Activated naive CD4-positive, alpha-beta T cell treated with anti-CD3 and anti-CD28 coated beads, Interleukin-2, amount 50 U/mL, for 16 hours (primary cell): ENCODE measurements around the gene SDR42E1.
"Not testable (repeated sequence)": the region's sequence is repeated elsewhere in the genome, so short reads cannot be mapped to it uniquely, and the experiment has no call there.

Experiments used
- DNase-seq: peaks from one replicate; pipeline ENCODE4 v3.0.0-alpha.2; 2020

SDR42E1 gene

DNA sequence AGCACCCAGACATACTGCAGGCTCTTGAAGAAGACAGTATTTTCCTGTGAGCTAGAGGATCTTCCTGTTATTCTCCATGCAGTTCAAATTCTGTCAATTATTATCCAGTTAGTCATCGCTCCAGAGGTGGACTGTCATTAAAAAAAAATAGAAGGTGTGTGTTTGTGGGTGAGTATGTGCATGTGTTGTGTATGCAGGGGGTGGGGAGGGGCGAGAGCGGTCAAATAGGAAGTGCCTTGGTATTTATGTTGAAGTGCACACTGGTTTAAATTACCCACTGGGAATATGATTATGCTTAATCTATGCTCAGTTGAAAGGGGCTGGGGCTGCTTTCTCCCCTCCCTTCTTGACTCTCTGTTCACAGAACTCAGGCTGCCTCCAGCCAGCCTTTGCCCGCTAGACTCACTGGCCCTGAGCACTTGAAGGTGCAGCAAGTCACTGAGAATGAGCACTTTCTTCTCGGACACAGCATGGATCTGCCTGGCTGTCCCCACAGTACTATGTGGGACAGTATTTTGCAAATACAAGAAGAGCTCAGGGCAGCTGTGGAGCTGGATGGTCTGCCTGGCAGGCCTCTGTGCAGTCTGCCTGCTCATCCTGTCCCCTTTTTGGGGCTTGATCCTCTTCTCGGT is 23.8 kb upstream of the SDR42E1 start, which contains the start of gene HSD17B2:
Gene HSD17B2, plus strand, starts transcription at position 273 of the 632 bp plus-strand sequence. Its CDS starts 172 bp downstream, at position 445.
- no peak for DNase-seq

DNA sequence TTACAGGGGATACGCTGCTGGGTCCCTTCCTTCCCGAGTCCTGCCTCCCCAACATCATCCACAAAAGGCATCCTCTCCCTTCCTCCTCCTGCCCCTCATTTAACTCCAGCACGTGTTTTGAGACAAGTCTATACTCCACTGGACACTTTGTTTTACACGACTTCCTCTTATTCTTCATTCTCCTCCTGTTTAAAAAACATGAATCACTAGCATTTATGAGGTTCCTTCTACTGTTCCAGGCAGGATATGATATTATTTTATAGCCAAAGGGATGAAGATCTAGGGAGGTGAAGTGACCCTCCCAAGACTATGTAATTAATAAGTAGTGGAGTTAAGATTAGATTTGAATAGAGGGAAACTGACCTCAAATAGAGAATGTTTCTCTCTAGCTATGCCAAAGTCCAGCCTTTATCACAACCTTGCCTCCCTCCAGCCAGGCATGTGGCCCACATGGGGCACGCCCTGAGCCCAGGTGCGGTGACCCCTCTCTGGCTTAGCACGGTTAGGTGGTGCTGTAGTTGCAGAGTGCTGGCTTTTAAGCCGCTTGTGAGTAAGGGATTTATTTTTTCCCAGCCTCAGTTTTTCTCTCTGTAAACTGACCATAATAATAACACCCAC is 22.5 kb upstream of the SDR42E1 start:
- no peak for DNase-seq

DNA sequence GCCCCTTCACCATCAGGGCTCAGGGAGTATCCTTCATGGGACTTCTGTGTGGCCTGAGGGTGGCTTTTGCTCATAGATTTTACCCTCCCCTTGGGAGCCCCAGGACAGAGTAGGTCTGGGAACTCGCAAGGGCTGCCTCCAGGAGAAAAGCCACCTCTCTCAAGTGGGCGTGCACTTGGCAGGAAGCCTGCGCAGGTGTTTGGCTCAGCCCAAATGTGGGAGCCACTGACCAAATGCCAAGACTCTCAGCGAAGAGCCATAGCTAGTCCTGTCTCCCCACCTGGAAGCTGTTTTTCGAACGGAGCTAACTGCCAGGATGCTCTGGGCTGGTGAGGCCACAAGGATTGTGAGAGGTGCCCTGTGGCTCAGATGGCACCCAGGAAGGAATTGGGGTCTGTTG is 21.7 kb upstream of the SDR42E1 start:
- DNase-seq: no peak

DNA sequence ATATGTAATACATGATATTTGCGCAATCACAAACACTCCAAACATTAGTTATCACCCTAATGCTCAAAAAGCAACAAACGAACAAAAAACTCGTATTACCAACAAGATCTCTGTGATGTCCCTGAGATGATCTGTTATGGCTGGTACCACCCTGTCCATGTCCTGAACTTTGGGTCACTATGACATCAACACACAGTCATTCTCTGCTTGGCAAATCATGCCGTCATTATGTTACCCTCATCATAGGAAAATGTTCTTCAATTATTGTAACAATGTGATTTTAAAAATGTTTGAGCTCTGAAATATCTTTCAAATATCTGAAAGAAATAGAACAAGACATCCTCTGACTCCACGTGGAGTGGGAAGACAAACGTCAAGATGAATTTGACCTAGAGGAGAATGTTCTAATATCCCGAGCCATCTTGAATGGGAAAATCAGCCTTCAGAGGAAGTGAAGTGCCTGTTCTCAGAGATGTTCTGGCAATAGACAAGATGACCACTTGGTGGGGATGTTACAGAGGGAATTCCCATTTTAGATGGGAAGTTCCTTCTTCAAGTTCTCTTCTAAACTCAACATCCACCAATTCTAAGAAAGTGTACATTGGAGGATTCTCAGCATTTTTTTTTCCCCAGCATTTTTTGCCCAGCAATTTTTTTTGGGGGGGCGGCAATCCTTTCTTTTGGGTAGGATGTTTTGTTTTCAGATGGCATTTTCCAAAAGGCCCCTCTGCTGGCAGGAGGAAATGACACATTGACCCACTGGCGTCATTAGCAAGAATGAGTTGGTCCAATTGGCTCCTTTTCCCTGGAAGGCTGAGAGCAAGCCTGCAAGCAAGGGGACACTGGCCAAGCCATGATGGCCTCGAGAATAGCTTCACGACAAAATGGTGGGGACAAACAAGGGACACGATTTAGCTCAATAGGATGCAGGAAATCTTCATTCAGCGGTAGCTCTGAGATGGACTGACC is 20.1 kb upstream of the SDR42E1 start:
- DNase-seq: no peak

DNA sequence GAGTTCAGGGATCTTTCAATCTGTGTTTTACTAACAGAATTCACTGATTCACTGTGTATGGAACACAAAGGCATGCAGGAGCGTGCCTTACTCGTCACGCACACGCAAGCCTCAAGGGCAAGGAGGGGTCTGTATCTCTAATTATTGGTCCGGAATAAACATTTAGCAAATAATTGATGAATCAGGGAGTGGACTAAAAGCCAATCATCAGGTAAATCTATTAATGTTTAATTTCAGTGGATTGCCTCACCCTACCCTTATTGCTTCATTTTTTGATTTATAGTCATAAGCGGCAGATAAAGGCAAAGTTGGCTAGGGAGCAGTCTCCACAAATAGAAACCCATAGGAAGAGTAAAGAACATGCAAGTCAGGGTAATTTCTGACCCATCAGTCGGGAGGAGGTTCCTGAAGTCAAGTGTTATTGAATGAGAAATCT is 16.4 kb upstream of the SDR42E1 start:
- no peak for DNase-seq

DNA sequence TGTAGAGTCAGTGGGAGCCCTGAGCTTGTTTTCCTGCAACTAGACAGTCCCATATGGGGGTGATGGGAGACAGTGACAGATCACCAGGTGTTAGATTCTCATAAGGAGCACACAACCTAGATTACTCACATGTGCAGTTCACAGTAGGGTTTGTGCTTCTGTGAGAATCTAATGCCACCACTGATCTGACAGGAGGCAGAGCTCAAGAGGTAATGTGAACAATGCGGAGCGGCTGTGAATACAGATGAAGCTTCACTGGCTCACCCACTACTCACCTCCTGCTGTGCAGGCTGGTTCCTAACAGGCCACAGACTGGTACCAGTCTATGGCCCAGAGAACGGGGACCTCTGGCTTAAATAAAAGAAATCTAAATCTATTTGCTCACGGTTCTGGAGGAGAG is 13.6 kb upstream of the SDR42E1 start:
- DNase-seq: no peak

DNA sequence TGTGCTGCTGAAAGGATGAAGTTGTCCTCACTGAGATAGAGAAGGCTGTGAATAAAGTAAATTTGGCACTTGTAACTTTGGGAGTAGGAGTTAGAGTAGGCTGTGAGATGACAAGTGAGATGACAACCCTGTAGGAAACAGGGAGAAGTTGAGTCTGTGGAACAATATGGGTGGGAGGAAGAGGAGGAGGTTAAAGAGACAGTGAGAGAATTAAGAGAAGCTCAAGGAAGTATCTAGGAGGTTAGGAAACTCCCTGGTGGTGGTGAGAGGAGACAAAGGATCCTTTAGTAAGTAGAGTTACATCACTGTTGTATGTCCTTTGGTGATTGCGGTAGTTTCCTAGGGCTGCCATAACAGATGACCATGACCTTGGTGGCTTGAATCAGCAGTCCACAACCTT is 13.0 kb upstream of the SDR42E1 start:
- DNase-seq: no peak

DNA sequence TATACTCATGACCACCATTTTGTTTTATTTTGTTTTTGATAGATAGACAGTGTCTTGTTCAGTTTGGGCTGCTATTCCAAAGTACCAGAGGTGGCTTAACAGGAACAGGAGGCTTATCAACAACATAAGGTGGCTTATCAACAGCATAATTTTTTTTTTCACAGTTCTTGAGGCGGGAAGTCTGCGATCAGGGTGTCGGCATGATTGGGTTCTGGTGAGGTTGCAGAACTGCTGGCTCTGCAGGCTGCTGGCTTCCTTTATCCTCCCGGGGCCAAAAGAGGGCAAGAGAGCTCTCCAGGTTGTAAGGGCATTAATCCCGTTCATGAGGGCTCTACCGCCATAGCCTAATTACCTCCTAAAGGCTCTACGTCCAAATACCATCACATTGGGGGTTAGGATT is 11.9 kb upstream of the SDR42E1 start:
- no peak for DNase-seq

DNA sequence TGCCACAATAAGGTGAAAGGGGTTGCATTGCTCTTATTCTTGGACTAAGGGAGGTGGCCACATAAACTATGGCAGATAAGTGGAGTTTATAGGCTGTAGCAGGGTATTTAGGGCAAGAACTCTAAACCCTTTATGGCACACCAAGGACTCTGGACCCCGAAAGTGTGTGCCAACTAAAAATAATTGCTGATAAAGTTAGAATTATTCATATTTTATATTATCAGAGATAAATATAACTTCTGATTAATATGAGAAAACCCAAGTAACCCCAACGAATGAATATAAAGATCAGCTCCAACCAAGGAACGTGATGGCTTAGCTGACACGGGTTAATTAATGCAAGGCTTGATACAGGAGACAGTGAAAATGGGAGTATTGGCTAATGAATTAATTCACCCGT is 8.8 kb upstream of the SDR42E1 start:
- no peak for DNase-seq

DNA sequence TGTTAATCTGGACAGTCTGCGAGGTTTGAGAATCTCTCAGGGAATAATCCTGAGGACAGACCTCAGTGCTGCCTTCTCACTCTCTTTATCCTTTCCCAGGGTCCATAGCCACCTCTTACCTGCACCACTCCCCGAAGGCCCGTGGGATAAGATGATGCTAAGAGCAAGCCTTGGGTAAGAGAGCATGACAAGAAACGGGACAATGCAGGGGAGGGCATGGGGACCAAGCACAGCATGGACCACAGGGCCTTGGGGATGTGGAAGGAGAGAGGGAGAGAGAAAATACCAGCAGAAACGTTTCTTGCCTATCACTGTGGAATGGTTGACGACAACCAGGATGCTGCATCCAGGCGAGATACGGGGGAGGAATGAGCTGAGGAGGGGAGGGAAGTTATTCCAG is 8.3 kb upstream of the SDR42E1 start:
- DNase-seq: no peak

DNA sequence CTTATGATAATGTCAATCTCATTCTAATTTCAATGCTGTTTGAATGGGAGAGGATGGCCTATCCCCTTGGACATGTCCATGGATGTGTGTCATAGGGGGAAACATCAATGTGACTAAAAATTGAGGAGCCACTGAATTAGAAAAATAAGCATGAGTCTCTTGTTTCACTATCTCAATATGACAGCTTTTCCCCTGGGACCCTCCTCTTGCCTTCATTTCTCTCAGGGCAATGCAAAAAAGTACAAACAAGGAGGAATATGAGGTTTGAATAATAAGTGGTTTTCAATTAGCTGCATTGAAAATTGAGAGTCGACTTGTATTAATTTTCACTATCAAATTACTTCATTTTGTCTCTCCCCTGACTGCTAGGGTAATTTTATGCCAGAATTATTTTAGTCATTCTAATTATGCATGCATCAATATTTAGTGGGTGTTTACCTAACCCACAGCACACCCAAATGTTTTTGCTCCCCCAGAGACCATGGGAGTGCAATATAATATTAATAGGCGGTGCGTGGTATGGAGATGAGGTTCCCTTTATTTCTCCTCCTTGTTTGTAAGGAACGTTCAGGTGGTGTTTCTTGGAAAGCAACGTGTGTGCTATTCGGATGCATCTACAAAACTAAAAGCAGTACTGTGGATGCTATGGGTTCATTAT is 6.8 kb upstream of the SDR42E1 start:
- DNase-seq: no peak

DNA sequence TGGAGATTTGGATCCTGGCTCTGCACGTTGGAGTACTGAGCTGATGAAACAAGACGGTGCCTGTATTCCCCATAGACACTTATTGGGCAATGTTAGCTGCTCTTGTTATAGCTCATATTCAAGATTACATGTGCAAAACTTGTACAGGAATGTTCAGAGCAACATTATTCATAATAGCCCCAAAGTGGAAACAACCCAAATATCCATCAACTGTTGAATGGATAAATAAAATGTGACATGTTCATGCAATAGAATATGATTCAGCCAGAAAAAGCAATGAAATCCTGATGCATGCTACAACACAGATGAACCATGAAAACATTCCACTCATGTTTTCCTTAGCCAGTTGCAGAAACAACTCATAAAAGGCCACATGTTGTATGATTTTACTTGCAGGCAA is 5.7 kb upstream of the SDR42E1 start:
- no peak for DNase-seq

DNA sequence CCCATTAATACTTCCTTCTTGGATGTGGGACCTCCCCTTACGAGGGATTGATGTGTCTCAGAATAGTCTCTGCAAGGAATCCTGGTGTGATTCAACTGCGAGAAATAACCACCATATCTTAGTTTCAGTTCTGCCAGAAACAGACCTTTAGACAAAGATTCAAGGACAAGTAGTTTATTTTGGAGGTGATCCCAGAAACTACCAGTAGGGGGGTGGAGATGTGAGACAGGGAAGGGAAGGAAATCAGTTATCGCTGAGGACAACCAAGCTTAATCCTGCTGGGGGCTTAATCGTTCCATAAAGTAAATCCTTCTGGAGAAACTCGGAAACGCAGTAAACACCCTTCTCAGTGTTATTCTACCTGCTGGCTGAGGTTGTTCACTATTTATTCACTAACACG is 5.0 kb upstream of the SDR42E1 start:
- no peak for DNase-seq

DNA sequence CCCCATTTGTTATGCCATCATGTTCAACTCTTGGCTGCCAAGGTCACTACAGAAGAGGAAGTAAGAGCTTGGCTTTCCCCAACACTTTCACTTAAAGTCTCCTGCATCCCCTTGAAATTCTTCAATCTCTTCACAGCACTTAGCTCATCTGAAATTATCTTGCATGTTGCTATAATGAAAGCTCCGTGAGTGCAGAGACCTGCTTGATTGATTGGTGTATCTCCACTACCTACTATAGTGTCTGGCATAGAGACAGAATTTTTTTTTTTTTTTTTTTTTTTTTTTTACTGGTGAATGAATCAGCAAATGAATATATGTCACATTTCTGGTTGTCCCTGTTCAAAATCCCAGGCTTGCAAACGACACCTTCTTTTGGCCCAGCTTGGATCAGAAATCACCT is 1.9 kb upstream of the SDR42E1 start:
- no peak for DNase-seq

DNA sequence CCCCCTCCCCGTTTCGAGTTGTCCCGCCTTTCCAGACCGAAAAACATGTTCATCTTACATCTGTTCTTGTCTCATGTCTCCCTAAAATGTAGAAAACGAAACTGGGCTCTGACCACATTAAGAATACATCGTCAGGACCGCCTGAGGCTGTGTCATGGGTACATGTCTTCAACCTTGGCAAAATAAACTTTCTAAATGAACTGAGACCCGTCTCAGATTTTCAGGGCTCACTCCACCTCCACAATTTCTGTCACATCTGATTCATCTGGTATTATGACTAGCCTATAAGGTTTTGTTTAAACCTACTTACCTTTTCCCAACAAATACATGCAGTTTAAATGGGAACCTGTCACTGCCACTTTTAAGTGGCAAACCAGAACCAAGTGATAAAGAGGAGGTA is 621 bp downstream of the SDR42E1 start:
- no peak for DNase-seq

DNA sequence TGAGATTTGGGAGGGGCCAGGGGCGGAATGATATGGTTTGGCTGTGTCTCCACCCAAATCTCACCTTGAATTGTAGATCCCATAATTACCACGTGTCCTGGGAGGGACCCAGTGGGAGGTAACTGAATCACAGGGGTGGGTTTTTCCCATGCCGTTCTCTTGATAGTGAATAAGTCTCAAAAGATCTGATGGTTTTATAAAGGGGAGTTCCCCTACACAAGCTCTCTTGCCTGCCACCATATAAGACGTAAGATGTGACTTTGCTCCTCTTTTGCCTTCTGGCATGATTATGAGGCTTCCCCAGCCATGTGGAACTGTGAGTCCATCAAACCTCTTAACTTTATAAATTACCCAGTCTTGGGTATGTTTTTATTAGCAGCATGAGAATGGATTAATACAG is 1.5 kb downstream of the SDR42E1 start:
- DNase-seq: not testable (repeated sequence)

DNA sequence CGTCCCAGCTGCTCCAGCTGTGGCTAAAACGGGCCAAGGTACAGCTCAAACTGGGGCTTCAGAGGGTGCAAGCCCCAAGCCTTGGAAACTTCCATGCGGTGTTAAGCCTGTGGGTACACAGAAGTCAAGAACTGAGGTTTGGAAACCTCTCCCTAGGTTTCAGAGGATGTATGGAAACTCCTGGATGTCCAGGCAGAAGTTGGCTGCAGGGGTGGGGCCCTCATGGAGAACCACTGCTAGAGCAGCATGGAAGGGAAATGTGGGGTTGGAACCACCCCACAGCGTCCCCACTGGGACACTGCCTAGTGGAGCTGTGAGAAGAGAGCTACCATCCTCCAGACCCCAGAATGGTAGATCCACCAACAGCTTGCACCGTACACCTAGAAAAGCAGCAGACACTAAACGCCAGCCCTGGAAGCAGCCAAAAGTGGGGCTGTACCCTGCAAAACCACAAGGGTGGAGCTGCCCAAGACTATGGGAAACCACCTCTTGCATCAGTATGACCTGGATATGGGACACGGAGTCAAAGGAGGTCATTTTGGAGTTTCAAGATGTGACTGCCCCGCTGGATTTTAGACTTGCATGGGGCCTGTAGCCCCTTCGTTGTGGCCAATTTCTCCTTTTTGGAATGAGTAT is 2.2 kb downstream of the SDR42E1 start:
- DNase-seq: no peak

DNA sequence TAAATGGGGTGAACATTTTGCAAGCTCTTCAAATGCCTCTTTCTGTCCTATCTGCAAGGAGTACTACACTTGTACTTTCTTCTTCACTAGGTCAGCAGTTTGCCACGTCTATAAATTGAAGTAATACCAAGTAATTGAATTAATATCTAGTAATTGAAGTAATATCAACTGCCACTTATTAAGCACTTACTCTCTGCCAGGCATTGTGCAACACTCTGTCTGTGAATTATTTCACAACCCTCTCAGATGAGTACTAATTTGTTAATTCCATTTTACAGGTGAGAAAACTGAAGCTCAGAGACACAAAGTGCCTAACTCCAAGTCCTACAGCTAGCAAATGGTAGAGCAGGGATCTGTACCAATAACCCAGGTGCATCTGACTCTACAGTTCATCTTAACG is 4.1 kb downstream of the SDR42E1 start:
- DNase-seq: no peak

DNA sequence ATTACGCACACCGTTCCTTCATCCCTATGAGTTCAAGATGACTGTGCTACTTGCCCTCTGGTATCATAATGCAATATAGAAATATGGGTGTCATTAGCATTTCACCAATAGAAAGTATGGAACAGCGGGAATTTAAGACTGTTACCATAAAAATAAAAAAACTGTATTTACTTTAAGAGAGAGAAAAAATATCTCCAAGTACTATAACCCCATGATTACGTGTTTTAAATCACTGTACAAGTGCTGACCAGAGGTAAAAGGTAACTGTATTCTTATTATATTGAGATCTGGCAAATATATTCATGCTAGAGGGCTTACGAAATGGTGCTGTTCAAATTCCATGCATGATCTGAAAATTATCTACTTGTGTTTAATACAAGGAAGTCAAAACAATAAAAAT is 5.2 kb downstream of the SDR42E1 start:
- DNase-seq: no peak

DNA sequence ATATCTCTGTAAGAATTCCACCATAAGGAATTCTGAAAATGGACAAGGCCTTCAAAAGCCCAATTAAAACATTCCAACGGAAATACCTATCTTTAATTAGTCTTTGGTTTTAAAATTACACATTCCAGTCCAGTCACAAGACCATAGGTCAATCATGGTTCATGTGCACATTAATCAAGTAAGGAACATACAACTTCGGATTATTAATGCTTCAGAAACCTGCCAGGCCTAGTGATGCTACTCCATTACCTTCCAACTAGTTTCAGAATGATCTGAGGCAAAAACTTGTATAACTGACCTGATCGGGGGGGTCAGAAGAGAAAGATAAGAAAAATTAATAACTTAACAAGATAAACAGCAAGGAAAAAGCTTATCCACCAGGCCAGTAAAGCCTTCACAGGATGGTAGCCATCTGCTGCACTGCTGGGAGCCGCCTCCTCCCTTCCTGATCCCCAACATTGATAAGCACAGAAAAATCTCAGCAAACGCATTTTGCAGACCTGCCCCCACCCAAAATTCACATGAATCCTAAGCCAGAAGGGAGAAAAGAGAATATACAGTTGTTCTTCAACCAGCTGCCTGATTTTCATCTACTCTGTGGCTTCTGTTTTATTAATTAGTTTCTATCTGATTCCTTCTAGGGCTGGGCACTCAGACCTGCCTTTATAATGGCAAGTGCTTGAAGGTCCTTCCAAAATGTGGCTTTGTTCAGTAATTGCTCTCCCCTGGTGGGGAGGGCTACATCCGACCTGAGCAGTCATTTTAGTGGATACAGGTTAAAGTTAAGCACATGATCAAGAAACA is 6.0 kb downstream of the SDR42E1 start:
- no peak for DNase-seq

DNA sequence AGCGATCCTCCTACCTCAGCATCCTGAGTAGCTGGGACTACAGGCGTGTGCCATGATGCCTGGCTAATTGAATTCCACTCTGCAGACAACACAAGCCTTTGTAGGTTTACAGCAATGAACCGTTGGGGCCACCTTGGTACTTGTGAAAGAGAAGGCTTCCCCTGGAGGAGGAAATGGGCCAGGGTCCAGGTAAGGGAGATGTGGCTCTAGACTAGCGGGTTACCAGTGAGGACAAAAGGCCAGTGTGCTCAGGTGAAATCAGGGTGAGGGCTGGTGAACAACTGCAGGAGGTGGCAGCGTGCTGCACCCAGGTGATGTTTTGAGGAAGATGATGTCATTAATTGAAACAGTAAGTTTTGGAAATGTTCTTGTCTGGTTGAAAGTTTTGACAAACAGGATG is 6.7 kb downstream of the SDR42E1 start:
- no peak for DNase-seq

DNA sequence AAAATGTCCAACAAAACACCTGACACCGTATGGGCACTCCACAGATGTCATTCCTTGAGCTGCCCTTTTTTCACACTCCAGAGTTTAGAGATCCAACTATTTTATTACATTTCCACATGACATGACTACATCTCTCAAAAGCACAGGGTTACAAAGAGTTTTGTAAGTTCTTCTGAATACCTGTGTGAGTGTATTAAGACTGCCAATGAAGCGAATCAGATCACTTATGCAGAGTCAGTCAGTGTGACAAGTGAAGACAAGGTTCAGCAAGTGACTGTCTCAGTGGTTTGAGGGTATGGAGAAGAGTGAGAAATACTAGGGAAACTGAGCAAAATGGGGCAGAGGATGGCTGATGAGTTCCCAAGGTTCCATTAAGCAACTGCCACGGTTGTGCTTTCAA is 8.4 kb downstream of the SDR42E1 start:
- no peak for DNase-seq
